Measurements from ENCODE around the gene RHBDD3. TPM values are rescaled to one million over a fixed set of nuclear protein-coding genes. Genes with fewer than 3 reads are reported as not detected.
A peak's percentile ranks its signal among the peaks of the same experiment; 100 is the strongest.

RHBDD3 gene
- total and polyA plus RNA-seq, 12 donors, result 12.2 to 103 (median 45.0) TPM

GRCh38 chr22:29225422-29226090, 42.2 kb downstream of the RHBDD3 start:
- Histone ChIP-seq H3K4me1 (replicated peaks in 1 of 2) (peaks cover 18 to 20% of the 10 kb centered on the region in 2 donors), H3K4me3 (no peak overlapping the region), H3K27ac (peak overlapping the region in 4 of 5 donors; percentile 28 to 89 (median 68)), H3K9me3 (replicated peaks in 1 of 3) (no peaks in the 10 kb centered on the region), H3K36me3 (replicated peaks in 1 of 2) (no peaks in the 10 kb centered on the region), H3K27me3 (no peaks in the 10 kb centered on the region)
- peak; percentile 48 to 83 (median 75) for DNase-seq
- intact Hi-C loops (cut with DNase I), result no loop called here
- TF ChIP-seq POLR2A (IDR thresholded peaks at IDR 0.05), result no peak
- TF ChIP-seq, protein P1, sequence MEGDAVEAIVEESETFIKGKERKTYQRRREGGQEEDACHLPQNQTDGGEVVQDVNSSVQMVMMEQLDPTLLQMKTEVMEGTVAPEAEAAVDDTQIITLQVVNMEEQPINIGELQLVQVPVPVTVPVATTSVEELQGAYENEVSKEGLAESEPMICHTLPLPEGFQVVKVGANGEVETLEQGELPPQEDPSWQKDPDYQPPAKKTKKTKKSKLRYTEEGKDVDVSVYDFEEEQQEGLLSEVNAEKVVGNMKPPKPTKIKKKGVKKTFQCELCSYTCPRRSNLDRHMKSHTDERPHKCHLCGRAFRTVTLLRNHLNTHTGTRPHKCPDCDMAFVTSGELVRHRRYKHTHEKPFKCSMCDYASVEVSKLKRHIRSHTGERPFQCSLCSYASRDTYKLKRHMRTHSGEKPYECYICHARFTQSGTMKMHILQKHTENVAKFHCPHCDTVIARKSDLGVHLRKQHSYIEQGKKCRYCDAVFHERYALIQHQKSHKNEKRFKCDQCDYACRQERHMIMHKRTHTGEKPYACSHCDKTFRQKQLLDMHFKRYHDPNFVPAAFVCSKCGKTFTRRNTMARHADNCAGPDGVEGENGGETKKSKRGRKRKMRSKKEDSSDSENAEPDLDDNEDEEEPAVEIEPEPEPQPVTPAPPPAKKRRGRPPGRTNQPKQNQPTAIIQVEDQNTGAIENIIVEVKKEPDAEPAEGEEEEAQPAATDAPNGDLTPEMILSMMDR (IDR thresholded peaks at IDR 0.05), result peak in 2 of 6 experiments; percentile 2 to 6
- 23 to 32% (median 31%) methylated on average over 10 to 16 of the region's 16 CpGs for WGBS, 4 donors

GRCh38 chr22:29224859-29225410, 42.8 kb downstream of the RHBDD3 start:
- Histone ChIP-seq H3K4me1 (replicated peaks in 1 of 2) (peaks cover 18 to 20% of the 10 kb centered on the region in 2 donors), H3K27ac (peak overlapping the region in 4 of 5 donors; percentile 13 to 89 (median 68)), H3K27me3 (no peaks in the 10 kb centered on the region), H3K36me3 (replicated peaks in 1 of 2) (no peaks in the 10 kb centered on the region), H3K9me3 (replicated peaks in 1 of 3) (no peaks in the 10 kb centered on the region), H3K4me3 (no peak overlapping the region)
- TF ChIP-seq, protein P1 (IDR thresholded peaks at IDR 0.05), result no peak
- no peak for TF ChIP-seq POLR2A (IDR thresholded peaks at IDR 0.05)
- intact Hi-C loops (cut with DNase I), result no loop called here
- WGBS, 4 donors, result 73 to 98% (median 94%) methylated on average over 2 to 7 of the region's 7 CpGs
- no peak for DNase-seq

DNA sequence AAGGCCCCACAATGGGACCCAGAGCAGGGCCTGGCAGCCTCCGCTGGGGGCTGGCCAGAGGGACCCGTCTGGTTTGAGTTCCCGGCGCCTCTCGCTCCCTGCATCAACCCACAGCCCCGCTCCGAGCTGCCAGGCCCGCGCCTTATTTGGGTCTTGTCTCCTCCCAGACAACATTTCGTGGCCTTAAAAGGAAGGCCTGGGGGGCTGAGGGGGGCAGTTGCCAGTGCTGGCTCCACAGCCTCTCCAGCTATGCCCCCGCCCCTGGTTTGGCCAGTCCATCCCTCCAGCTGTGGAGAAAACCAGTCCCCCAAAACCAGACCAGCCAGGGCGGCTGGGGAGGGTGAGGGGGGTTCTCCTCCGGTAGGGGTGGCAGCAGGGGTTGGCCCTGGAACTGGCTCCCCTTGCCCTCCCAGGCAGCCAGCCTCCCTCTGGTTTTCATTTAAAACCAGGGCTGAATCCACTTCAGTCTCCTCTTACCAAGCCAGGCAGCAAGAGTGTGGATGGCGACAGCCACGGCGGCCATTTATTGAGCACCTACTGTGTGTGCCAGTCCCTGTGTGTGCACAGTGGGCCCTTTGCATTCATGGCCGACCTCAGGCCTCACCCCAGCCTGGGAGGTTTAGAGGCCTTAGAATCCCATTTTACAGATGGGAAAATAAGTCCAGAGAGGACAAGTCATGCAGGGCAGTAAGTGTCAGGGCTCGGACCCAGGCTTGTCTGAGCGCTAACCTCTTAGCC, 43.5 kb downstream of the RHBDD3 start:
- Histone ChIP-seq H3K27me3 (no peaks in the 10 kb centered on the region), H3K36me3 (replicated peaks in 1 of 2) (no peaks in the 10 kb centered on the region), H3K4me1 (replicated peaks in 1 of 2) (peaks cover 18 to 20% of the 10 kb centered on the region in 2 donors), H3K4me3 (no peak overlapping the region), H3K9me3 (replicated peaks in 1 of 3) (no peaks in the 10 kb centered on the region), H3K27ac (peak overlapping the region in 2 of 5 donors; percentile 80 to 89)
- TF ChIP-seq POLR2A (IDR thresholded peaks at IDR 0.05), result no peak
- TF ChIP-seq, protein P1 (IDR thresholded peaks at IDR 0.05), result no peak
- intact Hi-C loops (cut with DNase I), result no loop called here
- DNase-seq, result no peak
- 88 to 93% (median 91%) methylated on average over 7 to 19 of the region's 19 CpGs for WGBS, 4 donors
